Chondrocyte (in vitro differentiated cells): ENCODE results near the gene FAM24A. TPM values are rescaled to one million over a fixed set of nuclear protein-coding genes. Genes with fewer than 3 reads are reported as not detected.
A peak's percentile ranks its signal among the peaks of the same experiment; 100 is the strongest.
"Not testable (repeated sequence)": the region's sequence is repeated elsewhere in the genome, so short reads cannot be mapped to it uniquely, and the experiment has no call there.

Experiments used
- DNase-seq: peaks from one replicate; pipeline ENCODE4 v3.0.0; 2021; ENCODE audit warnings: mixed read lengths, low spot score
- H3K27ac Mint-ChIP-seq: one replicate; pipeline ENCODE4 v1.8.0; 2021; ENCODE audit warnings: mild to moderate bottlenecking, moderate library complexity, mixed read lengths; ENCODE audit not compliant: unreplicated experiment
- H3K27me3 Mint-ChIP-seq: 2 replicates; pipeline ENCODE4 v1.8.0; 2021; ENCODE audit warnings: low read depth, mixed read lengths
- H3K36me3 Mint-ChIP-seq: 2 replicates; pipeline ENCODE4 v1.8.0; 2021; ENCODE audit warnings: low read depth, mixed read lengths
- H3K4me1 Mint-ChIP-seq: 2 replicates; pipeline ENCODE4 v1.8.0; 2021; ENCODE audit warnings: low read depth, mild to moderate bottlenecking, mixed read lengths
- H3K4me3 Mint-ChIP-seq: one replicate; pipeline ENCODE4 v1.8.0; 2021; ENCODE audit warnings: mild to moderate bottlenecking, moderate library complexity, mixed read lengths; ENCODE audit not compliant: unreplicated experiment
- H3K9me3 Mint-ChIP-seq: 2 replicates; pipeline ENCODE4 v1.8.0; 2021; ENCODE audit warnings: low read depth, mixed read lengths
- CTCF ChIP-seq: fragments of 200-600 bp; sonication (generic); IDR thresholded peaks from 2 replicates; pipeline ENCODE4 v1.5.0; 2021; ENCODE audit warnings: antibody characterized with exemption, mild to moderate bottlenecking, moderate library complexity
- long read RNA-seq: library from polyadenylated mRNA; stranded (forward); transcript quantifications from one replicate; pipeline ENCODE4 v2.0.0, GENCODE V29; 2021
- total RNA-seq: library from RNA; stranded (reverse); gene quantifications from 3 replicates; pipeline ENCODE4 v1.2.1, GENCODE V29; 2021

FAM24A gene
- not detected in 3 replicates for total RNA-seq
- long read RNA-seq: 0 reads

GRCh38 chr10:122910310-122910709, at the start of gene FAM24A:
Gene FAM24A (plus strand): TSS chr10:122910610. CDS start chr10:122911635, 1,025 bp downstream.
- H3K9me3 Mint-ChIP-seq: no peaks in the 10 kb centered on the region
- H3K4me1 Mint-ChIP-seq: no peaks in the 10 kb centered on the region
- peaks cover 3% of the 10 kb centered on the region for H3K27me3 Mint-ChIP-seq
- H3K27ac Mint-ChIP-seq: no peak within 1 kb of the TSS
- no peaks in the 10 kb centered on the region for H3K36me3 Mint-ChIP-seq
- no peak for DNase-seq
- TF ChIP-seq CTCF: no peak
- H3K4me3 Mint-ChIP-seq: no peak within 1 kb of the TSS

GRCh38 chr10:122861711-122862161, 48.7 kb upstream of the FAM24A start:
- H3K27ac Mint-ChIP-seq: no peak overlapping the region

GRCh38 chr10:122863216-122864193, 46.9 kb upstream of the FAM24A start:
- Mint-ChIP-seq H3K4me1 (peaks cover 18% of the 10 kb centered on the region), H3K9me3 (peaks cover 5% of the 10 kb centered on the region)

More at GRCh38 chr10:122861711-122862161, 48.7 kb upstream of the FAM24A start:
- no peak for TF ChIP-seq CTCF
- DNase-seq: no peak
- Mint-ChIP-seq H3K4me3 (no peak overlapping the region), H3K27me3 (no peaks in the 10 kb centered on the region), H3K4me1 (peaks cover 18% of the 10 kb centered on the region), H3K9me3 (no peaks in the 10 kb centered on the region), H3K36me3 (no peaks in the 10 kb centered on the region)

GRCh38 chr10:122864194-122864592, 46.2 kb upstream of the FAM24A start:
- Mint-ChIP-seq H3K27ac (no peak overlapping the region), H3K36me3 (peaks cover 3% of the 10 kb centered on the region), H3K9me3 (peaks cover 7% of the 10 kb centered on the region), H3K4me3 (no peak overlapping the region), H3K4me1 (peaks cover 18% of the 10 kb centered on the region), H3K27me3 (no peaks in the 10 kb centered on the region)
- DNase-seq: no peak
- peak; percentile 22 for TF ChIP-seq CTCF

More at GRCh38 chr10:122863216-122864193, 46.9 kb upstream of the FAM24A start:
- Mint-ChIP-seq H3K27me3 (no peaks in the 10 kb centered on the region), H3K4me3 (no peak overlapping the region), H3K36me3 (peaks cover 3% of the 10 kb centered on the region), H3K27ac (no peak overlapping the region)
- DNase-seq: no peak
- no peak for TF ChIP-seq CTCF

- H3K36me3 Mint-ChIP-seq: peaks cover 3% of the 10 kb centered on the region
- no peak overlapping the region for H3K4me3 Mint-ChIP-seq
- peak overlapping the region; percentile 36 for H3K27ac Mint-ChIP-seq
- H3K9me3 Mint-ChIP-seq: peaks cover 7% of the 10 kb centered on the region
- DNase-seq: no peak
- H3K27me3 Mint-ChIP-seq: peaks cover under 1% of the 10 kb centered on the region
- peaks cover 18% of the 10 kb centered on the region for H3K4me1 Mint-ChIP-seq
- no peak for TF ChIP-seq CTCF
Measured at GRCh38 chr10:122864901-122865300, 45.5 kb upstream of the FAM24A start.

- not testable (repeated sequence) for H3K27me3 Mint-ChIP-seq, H3K4me3 Mint-ChIP-seq, H3K36me3 Mint-ChIP-seq, H3K9me3 Mint-ChIP-seq, H3K27ac Mint-ChIP-seq, DNase-seq
- H3K4me1 Mint-ChIP-seq: peaks cover 15% of the 10 kb centered on the region
Measured at GRCh38 chr10:122866757-122867482, 43.5 kb upstream of the FAM24A start.

- not testable (repeated sequence) for H3K36me3 Mint-ChIP-seq, H3K27ac Mint-ChIP-seq, DNase-seq, H3K27me3 Mint-ChIP-seq, H3K4me3 Mint-ChIP-seq
- H3K4me1 Mint-ChIP-seq: peaks cover 12% of the 10 kb centered on the region
- H3K9me3 Mint-ChIP-seq: peaks cover 10% of the 10 kb centered on the region
Measured at GRCh38 chr10:122868768-122869167, 41.6 kb upstream of the FAM24A start.
